NCI-H82 (cell line): ENCODE results near the gene PMEL.
"Not testable (repeated sequence)": the region's sequence is repeated elsewhere in the genome, so short reads cannot be mapped to it uniquely, and the experiment has no call there.

Experiments
- DNase-seq: peaks from one replicate; lab custom pipeline; 2025; lab: John Stamatoyannopoulos, UW

Gene PMEL

DNA sequence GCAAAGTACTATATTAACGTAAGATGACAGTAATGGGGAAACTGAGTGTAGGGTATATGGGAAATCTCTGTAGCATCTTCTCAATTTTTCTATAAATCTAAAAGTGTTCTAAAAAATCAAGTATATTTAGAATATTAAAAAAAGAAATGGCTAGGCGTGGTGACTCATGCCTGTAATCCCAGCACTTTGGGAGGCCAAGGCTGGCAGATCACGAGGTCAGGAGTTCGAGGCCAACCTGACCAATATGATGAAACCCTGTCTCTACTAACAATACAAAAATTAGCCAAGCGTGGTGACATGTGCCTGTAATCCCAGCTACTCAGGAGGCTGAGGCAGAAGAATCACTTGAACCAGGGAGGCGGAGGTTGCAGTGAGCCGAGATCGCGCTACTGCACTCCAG is 42.2 kb downstream of the PMEL start:
- DNase-seq, result not testable (repeated sequence)

DNA sequence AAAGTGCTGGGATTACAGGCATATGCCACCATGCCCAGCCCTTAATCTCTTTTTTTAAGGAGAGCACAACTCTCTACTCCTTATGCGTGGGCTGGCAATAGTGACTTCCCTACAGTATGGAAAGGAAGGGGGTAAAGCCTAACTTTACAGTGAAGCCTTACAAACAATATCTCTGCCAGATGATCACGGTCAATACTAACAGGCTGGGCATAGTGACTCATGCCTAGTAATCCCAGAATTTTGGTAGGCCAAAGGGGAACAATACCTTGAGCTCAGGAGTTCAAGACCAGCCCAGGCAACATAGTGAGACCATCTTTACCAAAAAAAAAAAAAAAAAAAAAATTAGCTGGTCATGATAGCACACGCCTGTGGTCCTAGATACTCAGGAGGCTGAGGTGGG is 43.7 kb downstream of the PMEL start:
- DNase-seq, result no peak

DNA sequence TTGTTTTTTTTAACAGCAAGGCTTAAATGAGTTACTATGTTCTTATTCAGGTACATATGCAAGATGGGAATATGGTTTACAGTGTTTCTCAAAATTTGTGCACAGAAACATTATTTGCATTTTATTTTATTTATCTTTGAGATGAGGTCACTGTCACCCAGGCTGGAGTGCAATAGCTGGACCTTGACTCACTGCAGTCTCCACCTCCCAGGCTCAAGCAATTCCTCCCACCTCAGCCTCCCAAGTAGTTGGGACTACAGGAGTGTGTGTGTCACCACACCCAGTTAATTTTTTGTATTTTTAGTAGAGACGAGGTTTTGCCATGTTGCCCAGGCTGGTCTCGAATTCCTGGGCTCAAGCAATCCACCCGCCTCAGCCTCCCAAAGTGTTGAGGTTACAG is 46.8 kb downstream of the PMEL start:
- not testable (repeated sequence) for DNase-seq

DNA sequence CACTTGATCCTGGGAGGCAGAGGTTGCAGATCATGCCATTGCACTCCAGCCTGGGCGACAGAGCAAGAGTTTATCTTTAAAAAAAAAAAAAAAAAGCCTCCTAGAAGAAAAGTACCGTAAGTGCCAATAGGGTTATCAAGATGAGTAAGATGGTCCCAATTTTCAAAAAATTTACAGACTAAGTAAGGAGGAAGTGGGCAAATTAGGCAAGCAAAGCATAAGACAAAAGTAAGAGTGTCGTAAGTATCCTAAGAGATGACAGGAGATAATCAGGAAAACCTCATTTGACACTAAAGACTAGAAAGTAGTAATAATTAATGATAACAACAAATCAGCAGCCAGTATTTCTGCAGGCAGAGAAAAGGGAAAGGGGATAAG is 50.4 kb downstream of the PMEL start:
- DNase-seq, result no peak

DNA sequence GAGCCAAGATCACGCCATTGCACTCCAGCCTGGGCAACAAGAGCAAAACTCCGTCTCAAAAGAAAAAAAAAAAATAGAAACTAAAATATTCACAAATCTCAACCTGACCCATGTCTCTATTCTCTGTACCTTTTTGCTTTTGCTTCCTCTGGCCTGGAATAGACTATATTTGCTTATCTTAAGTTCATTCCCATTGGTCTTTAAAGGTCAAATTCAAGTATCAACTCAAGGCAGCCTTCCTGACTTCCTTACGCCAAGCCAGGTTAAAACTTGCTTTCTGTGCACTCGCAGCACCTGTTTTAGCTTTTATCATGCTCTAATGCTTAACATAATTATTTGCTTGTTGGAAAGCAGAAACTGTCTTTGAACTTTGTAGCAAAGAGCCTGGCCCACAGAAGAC is 52.9 kb downstream of the PMEL start:
- no peak for DNase-seq

DNA sequence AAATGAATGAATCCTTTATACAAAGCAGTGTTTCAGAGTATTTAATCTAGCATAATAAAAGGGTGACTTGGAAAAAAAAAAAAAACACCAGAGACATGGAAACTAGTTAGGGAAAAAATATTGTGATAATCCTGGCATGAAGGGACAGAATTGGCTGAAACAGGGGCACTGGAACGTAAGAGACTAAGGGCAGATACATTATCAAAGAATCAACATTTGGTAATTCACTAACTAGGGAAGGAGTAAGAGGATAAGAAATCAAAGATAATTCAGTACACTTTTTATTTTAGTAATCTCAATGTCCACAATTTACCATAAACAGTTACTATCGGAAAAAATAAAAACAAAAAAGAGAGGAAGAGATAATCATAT is 56.3 kb downstream of the PMEL start:
- DNase-seq, result no peak

DNA sequence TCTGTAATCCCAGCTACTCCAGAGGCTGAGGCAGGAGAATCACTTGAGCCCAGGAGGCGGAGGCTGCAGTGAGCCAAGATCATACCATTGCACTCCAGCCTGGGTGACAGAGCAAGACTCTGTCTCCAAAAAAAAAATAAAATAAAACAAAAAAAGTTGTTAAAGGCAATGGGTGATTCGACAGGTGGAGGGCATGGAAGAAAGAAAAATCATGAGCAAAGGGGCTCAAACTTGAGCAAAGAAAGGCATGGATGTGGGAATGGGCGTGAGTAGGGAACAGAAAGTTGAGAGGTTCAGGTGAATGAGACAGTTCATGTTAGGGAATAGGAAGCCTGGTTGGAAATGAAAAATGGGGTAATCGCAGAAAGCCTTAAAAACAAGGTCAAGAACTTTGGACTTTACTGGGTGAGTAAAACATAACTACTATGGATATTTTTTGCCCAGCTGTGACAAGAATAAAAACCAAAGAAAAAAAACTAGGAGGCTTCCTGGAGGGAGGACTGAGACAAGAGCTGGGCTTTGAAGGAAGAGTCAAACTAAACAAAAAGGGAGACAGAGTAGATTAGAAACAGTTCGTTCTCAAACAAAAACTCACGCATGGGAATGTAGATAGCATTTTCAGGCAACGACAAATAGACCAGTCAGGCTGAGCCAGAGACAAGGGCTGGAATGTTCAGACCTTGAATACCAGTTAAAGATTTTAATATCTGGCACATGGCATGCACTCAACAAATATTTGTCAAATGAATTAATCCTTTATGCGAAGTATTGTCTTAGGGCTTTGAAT is 56.9 kb downstream of the PMEL start:
- DNase-seq, result no peak

DNA sequence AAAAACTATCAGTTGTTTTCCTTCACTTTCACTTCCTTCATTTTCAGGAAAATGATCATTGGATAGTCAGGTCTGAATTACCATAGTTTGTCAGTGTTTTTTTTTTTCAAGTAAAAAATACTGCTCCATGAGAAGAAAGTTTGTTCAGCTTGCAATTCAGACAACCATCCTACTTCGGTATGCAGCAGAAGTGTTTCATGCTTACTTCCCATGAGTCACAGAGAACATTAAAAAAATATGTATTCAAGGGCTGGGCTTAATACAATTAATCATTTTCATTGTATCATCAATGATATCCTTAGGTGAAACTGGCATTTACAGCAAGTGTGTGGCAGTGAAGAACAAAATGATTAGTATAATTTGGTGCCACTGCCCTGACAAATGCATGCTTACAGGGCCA is 59.8 kb downstream of the PMEL start:
- DNase-seq, result no peak
